Activated CD4-positive, alpha-beta T cell treated with anti-CD3 and anti-CD28 coated beads, Interleukin-2, Interleukin-6, amounts not matched to agents 100 ng/mL and 50 ng/mL, durations not matched to agents 16 hours and 8 hours (primary cell): ENCODE data around the gene PIP5K1B.

Source experiments
- DNase-seq: peaks from one replicate; pipeline ENCODE4 v3.0.0-alpha.2; 2020

Gene PIP5K1B

GRCh38 chr9:68999393-69000105 lies 294.5 kb downstream of the PIP5K1B start:
- DNase-seq: peak; percentile 88

- no peak for DNase-seq
These were observed 296.9 kb downstream of the PIP5K1B start for GRCh38 chr9:69001921-69002320.

- DNase-seq: no peak
These were observed 298.0 kb downstream of the PIP5K1B start for GRCh38 chr9:69003051-69003450.

- DNase-seq: no peak
These were observed 299.8 kb downstream of the PIP5K1B start for GRCh38 chr9:69004836-69005235.

GRCh38 chr9:69009708-69010107 lies 304.7 kb downstream of the PIP5K1B start:
- DNase-seq: no peak

- peak; percentile 14 for DNase-seq
These were observed 307.8 kb downstream of the PIP5K1B start for GRCh38 chr9:69012696-69013381.

- DNase-seq: no peak
These were observed 308.3 kb downstream of the PIP5K1B start for GRCh38 chr9:69013382-69013727.

- no peak for DNase-seq
These were observed 309.0 kb downstream of the PIP5K1B start, which contains the start of gene PRKACG for GRCh38 chr9:69014013-69014412. Gene PRKACG, minus strand, starts transcription at chr9:69014113. Its CDS starts 21 bp downstream, at chr9:69014092.

- DNase-seq: no peak
These were observed 311.4 kb downstream of the PIP5K1B start for GRCh38 chr9:69016191-69017096.

GRCh38 chr9:69018737-69019136 lies 313.7 kb downstream of the PIP5K1B start:
- no peak for DNase-seq

GRCh38 chr9:69019808-69020207 lies 314.8 kb downstream of the PIP5K1B start:
- peak; percentile 21 for DNase-seq

- no peak for DNase-seq
These were observed 315.5 kb downstream of the PIP5K1B start for GRCh38 chr9:69020301-69021145.

- DNase-seq: no peak
These were observed 318.6 kb downstream of the PIP5K1B start for GRCh38 chr9:69023650-69024049.

GRCh38 chr9:69027355-69028097 lies 322.5 kb downstream of the PIP5K1B start:
- peak; percentile 77 for DNase-seq

- DNase-seq: peak; percentile 28
These were observed 323.7 kb downstream of the PIP5K1B start for GRCh38 chr9:69028754-69029153.

- no peak for DNase-seq
These were observed 324.5 kb downstream of the PIP5K1B start for GRCh38 chr9:69029535-69029934.

GRCh38 chr9:69030851-69031645 lies 326.0 kb downstream of the PIP5K1B start:
- DNase-seq: no peak

- DNase-seq: no peak
These were observed 329.0 kb downstream of the PIP5K1B start for GRCh38 chr9:69034071-69034470.

GRCh38 chr9:69035438-69036308 lies 330.6 kb downstream of the PIP5K1B start, which contains the start of gene FXN:
Gene FXN, plus strand, starts transcription at chr9:69035752. Its CDS starts 31 bp downstream, at chr9:69035783.
- DNase-seq: peak; percentile 93

GRCh38 chr9:69036309-69036708 lies 331.3 kb downstream of the PIP5K1B start:
- DNase-seq: peak; percentile 49
